K562 (cell line): Measurements from ENCODE around the gene CARD10. TPM values are rescaled to one million over a fixed set of nuclear protein-coding genes. Genes with fewer than 3 reads are reported as not detected.

ENCODE experiments used
- ARID4B ChIP-seq: sonication (generic); formaldehyde crosslinking; IDR thresholded peaks from 2 replicates; pipeline ENCODE4 v1.8.0; 2022; ENCODE audit warnings: mild to moderate bottlenecking, missing genetic modification reagents
- DACH1 ChIP-seq: fragments of 450-650 bp; IDR thresholded peaks from 2 replicates; pipeline ENCODE4 v1.6.1; 2018; ENCODE audit not compliant: partially characterized antibody
- RFX7 ChIP-seq: fragments of 250-450 bp; sonication (Bioruptor Pico); IDR thresholded peaks from 2 replicates; pipeline ENCODE4 v1.5.1; 2021; ENCODE audit warnings: mild to moderate bottlenecking
- THRA ChIP-seq: fragments of 450-650 bp; IDR thresholded peaks from 2 replicates; pipeline ENCODE4 v1.6.1; 2017; ENCODE audit warnings: mild to moderate bottlenecking, moderate library complexity
- polyA plus RNA-seq, 8 experiments: library from polyadenylated mRNA; depleted of rRNA in 4 of 8; stranded (reverse) in 5 of 8; unstranded in 3 of 8; fragments of >200 nt; fragmentation: Nextera tagmentation in 2 of 8; fragmentation: Illumina TruSeq in 1 of 8; extraction: Ambion mirVana in 2 of 8; extraction: Trizol in 1 of 8; gene quantifications; 2 replicates each; pipeline versions ENCODE4 v1.2.1 to v1.2.3, GENCODE V29; 2011 to 2014; ENCODE audit warnings: inconsistent platforms in 1 of 8, missing spikeins in 1 of 8
- total RNA-seq, 7 experiments: library from RNA; depleted of rRNA in 6 of 7; stranded (reverse); fragments of >200 nt in 6 of 7; fragmentation: Illumina TruSeq in 2 of 7; extraction: Trizol in 2 of 7; gene quantifications; 2 replicates each; pipeline versions ENCODE4 v1.2.1 to v1.2.3, GENCODE V29; 2011 to 2021; ENCODE audit warnings: low replicate concordance in 1 of 7

CARD10 gene
- total and polyA plus RNA-seq, 9 of the 15 experiments (the other 6 are each of a cell fraction or from before 2014, with no cell fraction given), result 0.13 to 5.8 (median 1.6) TPM

GRCh38 chr22:37514526-37515051, 4.6 kb downstream of the CARD10 start (continued):
- TF ChIP-seq ARID4B (no peak), DACH1 (no peak), THRA (no peak), RFX7 (CRISPR knock-in tag) (no peak)
